Measurements from ENCODE around the gene CTRB1.

CTRB1 gene

GRCh38 chr16:75273054-75273925 is 54.5 kb downstream of the CTRB1 start:
- no peak overlapping the region for H3K4me2 ChIP-seq (ENCODE audit: low read length)
- TF ChIP-seq, protein P1, sequence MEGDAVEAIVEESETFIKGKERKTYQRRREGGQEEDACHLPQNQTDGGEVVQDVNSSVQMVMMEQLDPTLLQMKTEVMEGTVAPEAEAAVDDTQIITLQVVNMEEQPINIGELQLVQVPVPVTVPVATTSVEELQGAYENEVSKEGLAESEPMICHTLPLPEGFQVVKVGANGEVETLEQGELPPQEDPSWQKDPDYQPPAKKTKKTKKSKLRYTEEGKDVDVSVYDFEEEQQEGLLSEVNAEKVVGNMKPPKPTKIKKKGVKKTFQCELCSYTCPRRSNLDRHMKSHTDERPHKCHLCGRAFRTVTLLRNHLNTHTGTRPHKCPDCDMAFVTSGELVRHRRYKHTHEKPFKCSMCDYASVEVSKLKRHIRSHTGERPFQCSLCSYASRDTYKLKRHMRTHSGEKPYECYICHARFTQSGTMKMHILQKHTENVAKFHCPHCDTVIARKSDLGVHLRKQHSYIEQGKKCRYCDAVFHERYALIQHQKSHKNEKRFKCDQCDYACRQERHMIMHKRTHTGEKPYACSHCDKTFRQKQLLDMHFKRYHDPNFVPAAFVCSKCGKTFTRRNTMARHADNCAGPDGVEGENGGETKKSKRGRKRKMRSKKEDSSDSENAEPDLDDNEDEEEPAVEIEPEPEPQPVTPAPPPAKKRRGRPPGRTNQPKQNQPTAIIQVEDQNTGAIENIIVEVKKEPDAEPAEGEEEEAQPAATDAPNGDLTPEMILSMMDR (IDR thresholded peaks at IDR 0.05; ENCODE audit: low read depth, low read length): no peak
- TF ChIP-seq EZH2phosphoT487 (IDR thresholded peaks at IDR 0.05; ENCODE audit: low read depth): no peak
- H3K9me3 ChIP-seq (ENCODE audit: insufficient read depth, low read length): no peaks in the 10 kb centered on the region

More at GRCh38 chr16:75273054-75273925, 54.5 kb downstream of the CTRB1 start:
- Histone ChIP-seq H3K4me1 (ENCODE audit: low read length) (peaks cover 10% of the 10 kb centered on the region), H4K20me1 (ENCODE audit: insufficient read depth, low read length) (no peaks in the 10 kb centered on the region), H3K79me2 (ENCODE audit: low read length) (no peaks in the 10 kb centered on the region), H3K36me3 (replicated peaks; ENCODE audit: low read depth, low read length) (no peaks in the 10 kb centered on the region), H3K4me3 (ENCODE audit: low read length) (no peak overlapping the region), H2AFZ (ENCODE audit: low read depth, low read length) (no peak overlapping the region), H3K9ac (ENCODE audit: low read length) (no peak overlapping the region), H3K27me3 (ENCODE audit: low read depth, low read length) (no peaks in the 10 kb centered on the region), H3K27ac (ENCODE audit: low read length) (no peak overlapping the region)
